Liver (tissue), 9 donors: Measurements from ENCODE around the gene BAZ2B. TPM values are rescaled to one million over a fixed set of nuclear protein-coding genes. Genes with fewer than 3 reads are reported as not detected.

Source experiments
- DNase-seq: peaks from one replicate; pipeline ENCODE4 v3.0.0-alpha.2; 2017; ENCODE audit warnings: low spot score
- H3K27ac ChIP-seq, 2 donors: one replicate each; pipeline ENCODE4 v1.7.0; 2013; ENCODE audit warnings: inconsistent platforms in 2 of 2, low read length in 2 of 2, control low read depth in 1 of 2, low read depth in 1 of 2, mild to moderate bottlenecking in 1 of 2
- H3K27me3 ChIP-seq, 4 donors: one replicate each; pipeline versions ENCODE4 v1.6.1 to v1.7.0; 2013; ENCODE audit warnings: low read length in 3 of 4, inconsistent platforms in 1 of 4, mild to moderate bottlenecking in 1 of 4, moderate library complexity in 1 of 4; ENCODE audit not compliant: control insufficient read depth in 4 of 4, insufficient read depth in 4 of 4
- H3K36me3 ChIP-seq, 4 donors: one replicate each; pipeline versions ENCODE4 v1.6.1 to v1.7.0; 2013; ENCODE audit warnings: low read length in 3 of 4, mild to moderate bottlenecking in 3 of 4, low read depth in 1 of 4, moderate library complexity in 1 of 4; ENCODE audit not compliant: control insufficient read depth in 4 of 4, insufficient read depth in 3 of 4
- H3K4me1 ChIP-seq, 4 donors: one replicate each; pipeline versions ENCODE4 v1.6.1 to v1.7.0; 2013; ENCODE audit warnings: low read length in 3 of 4, mild to moderate bottlenecking in 3 of 4, moderate library complexity in 1 of 4; ENCODE audit not compliant: control insufficient read depth in 4 of 4, insufficient read depth in 4 of 4
- H3K4me3 ChIP-seq, 3 donors: one replicate each; pipeline versions ENCODE4 v1.6.1 to v1.7.0; 2013; ENCODE audit warnings: low read length in 3 of 3, control low read depth in 1 of 3, low read depth in 1 of 3, mild to moderate bottlenecking in 1 of 3
- H3K9ac ChIP-seq, 2 donors: one replicate each; pipeline ENCODE4 v1.7.0; 2013; ENCODE audit warnings: low read length in 2 of 2, mild to moderate bottlenecking in 2 of 2, moderate library complexity in 2 of 2, control low read depth in 1 of 2, low read depth in 1 of 2
- H3K9me3 ChIP-seq, 4 donors: one replicate each; pipeline versions ENCODE4 v1.6.1 to v1.7.0; 2013; ENCODE audit warnings: low read length in 3 of 4; ENCODE audit not compliant: control insufficient read depth in 4 of 4
- EGR1 ChIP-seq, 2 donors: IDR thresholded peaks; 2 replicates each; pipeline ENCODE4 v1.6.1; 2016 to 2018; ENCODE audit warnings: antibody characterized with exemption in 2 of 2, low read depth in 2 of 2
- FOXA1 ChIP-seq: IDR thresholded peaks from 2 replicates; pipeline ENCODE4 v1.6.1; 2016; ENCODE audit warnings: antibody characterized with exemption
- FOXA2 ChIP-seq: IDR thresholded peaks from 2 replicates; pipeline ENCODE4 v1.6.1; 2016; ENCODE audit warnings: antibody characterized with exemption
- GABPA ChIP-seq, 2 donors: IDR thresholded peaks in 1 of 2; conservative IDR thresholded peaks in 1 of 2; 2 replicates each; pipeline ENCODE4 v1.6.1; 2016; ENCODE audit warnings: antibody characterized with exemption in 2 of 2, mild to moderate bottlenecking in 1 of 2, moderate library complexity in 1 of 2
- HNF4A ChIP-seq, 2 donors: conservative IDR thresholded peaks; 2 replicates each; pipeline ENCODE4 v1.6.1; 2016; ENCODE audit warnings: antibody characterized with exemption in 2 of 2, mild to moderate bottlenecking in 2 of 2
- HNF4G ChIP-seq: IDR thresholded peaks from 2 replicates; pipeline ENCODE4 v1.6.1; 2016; ENCODE audit warnings: antibody characterized with exemption
- NR2F2 ChIP-seq: IDR thresholded peaks from 2 replicates; pipeline ENCODE4 v1.6.1; 2016; ENCODE audit warnings: antibody characterized with exemption
- RAD21 ChIP-seq, 2 donors: IDR thresholded peaks; 2 replicates each; pipeline ENCODE4 v1.6.1; 2016; ENCODE audit warnings: antibody characterized with exemption in 2 of 2, mild to moderate bottlenecking in 2 of 2
- RXRA ChIP-seq, 2 donors: IDR thresholded peaks; 2 replicates each; pipeline ENCODE4 v1.6.1; 2017 to 2018; ENCODE audit warnings: antibody characterized with exemption in 2 of 2, mild to moderate bottlenecking in 1 of 2
- SP1 ChIP-seq: IDR thresholded peaks from 2 replicates; pipeline ENCODE4 v1.6.1; 2018; ENCODE audit warnings: antibody characterized with exemption, mild to moderate bottlenecking
- TAF1 ChIP-seq: conservative IDR thresholded peaks from 2 replicates; pipeline ENCODE4 v1.6.1; 2016; ENCODE audit warnings: antibody characterized with exemption, mild to moderate bottlenecking
- WGBS: extraction: QIAGEN DNeasy Blood & Tissue Kit; methylation state at CpG from one replicate; pipeline ENCODE4 v1.1.7; 2013; 5-methylcytosine and 5-hydroxymethylcytosine counted together
- polyA plus RNA-seq, 2 donors: library from polyadenylated mRNA; stranded (reverse) in 1 of 2; unstranded in 1 of 2; fragments of 200-250 nt in 1 of 2; fragments of >200 nt in 1 of 2; fragmentation: Nextera tagmentation in 1 of 2; extraction: Ambion mirVana in 1 of 2; gene quantifications; one replicate each; pipeline versions ENCODE4 v1.2.1 to v1.2.3, GENCODE V29; 2013 to 2015
- total RNA-seq, 2 donors: library from RNA; depleted of rRNA; stranded (reverse); fragments of >200 nt; gene quantifications; one replicate each; pipeline ENCODE4 v1.2.3, GENCODE V29; 2014
- TF ChIP-seq, protein P1 (sequence below): IDR thresholded peaks from 2 replicates; pipeline ENCODE4 v1.6.1; 2016; ENCODE audit warnings: antibody characterized with exemption
- TF ChIP-seq, protein P2 (sequence below): fragments of 150-350 bp; IDR thresholded peaks from 2 replicates; pipeline ENCODE4 v1.5.1; 2017; ENCODE audit warnings: improper control_type of control experiment, low read depth, low read length; ENCODE audit not compliant: missing input control
- TF ChIP-seq, protein P3 (sequence below): IDR thresholded peaks from 2 replicates; pipeline ENCODE4 v1.6.1; 2016; ENCODE audit warnings: antibody characterized with exemption
- donor health status: healthy.
- donor health status: healthy.
- donor health status: healthy.
- donor health status: healthy.
- donor health status: healthy.

Gene BAZ2B
- total and polyA plus RNA-seq, 4 donors = 6.7 to 61.0 (median 24.9) TPM

DNA sequence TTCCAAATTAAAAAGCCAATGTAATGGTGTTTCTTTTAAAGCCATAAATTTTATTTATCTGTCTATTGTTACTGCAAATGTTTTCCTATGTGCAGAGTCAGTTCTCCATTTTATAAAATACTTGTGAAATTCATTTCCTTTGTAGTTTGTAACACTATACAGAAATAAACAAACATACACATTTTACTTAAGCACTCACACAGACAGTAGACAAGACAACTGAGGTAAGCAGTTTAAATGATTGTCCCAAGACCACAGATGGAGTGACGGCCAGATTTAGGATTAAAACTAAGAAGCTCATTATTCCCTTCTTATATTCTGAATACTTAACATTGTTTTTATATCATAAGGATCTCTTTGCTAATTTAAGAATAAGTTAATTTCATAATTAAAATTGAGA lies 100.9 kb downstream of the BAZ2B start:
- Histone ChIP-seq H3K9me3 (no peaks in the 10 kb centered on the region), H3K4me1 (peaks cover 2 to 17% (median 7%) of the 10 kb centered on the region in 4 donors), H3K36me3 (no peaks in the 10 kb centered on the region), H3K27ac (no peak overlapping the region), H3K9ac (peak overlapping the region in 1 of 2 donors; percentile 100), H3K27me3 (no peaks in the 10 kb centered on the region), H3K4me3 (peak overlapping the region; percentile 33 to 86 (median 49))
- WGBS = 42% methylated on average over 1 of the region's 1 CpG
- TF ChIP-seq GABPA (IDR thresholded peaks at IDR 0.05 in 1 of 2, conservative IDR thresholded peaks at IDR 0.05 in 1 of 2) (no peak), FOXA2 (no peak), RXRA (IDR thresholded peaks at IDR 0.05) (no peak), EGR1 (IDR thresholded peaks at IDR 0.05; ENCODE audit: low read depth in 2 of 2) (no peak), FOXA1 (no peak), TAF1 (no peak), RAD21 (IDR thresholded peaks at IDR 0.05) (no peak), NR2F2 (no peak)
- TF ChIP-seq, protein P1, sequence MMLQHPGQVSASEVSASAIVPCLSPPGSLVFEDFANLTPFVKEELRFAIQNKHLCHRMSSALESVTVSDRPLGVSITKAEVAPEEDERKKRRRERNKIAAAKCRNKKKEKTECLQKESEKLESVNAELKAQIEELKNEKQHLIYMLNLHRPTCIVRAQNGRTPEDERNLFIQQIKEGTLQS = no peak
- no peak for DNase-seq

DNA sequence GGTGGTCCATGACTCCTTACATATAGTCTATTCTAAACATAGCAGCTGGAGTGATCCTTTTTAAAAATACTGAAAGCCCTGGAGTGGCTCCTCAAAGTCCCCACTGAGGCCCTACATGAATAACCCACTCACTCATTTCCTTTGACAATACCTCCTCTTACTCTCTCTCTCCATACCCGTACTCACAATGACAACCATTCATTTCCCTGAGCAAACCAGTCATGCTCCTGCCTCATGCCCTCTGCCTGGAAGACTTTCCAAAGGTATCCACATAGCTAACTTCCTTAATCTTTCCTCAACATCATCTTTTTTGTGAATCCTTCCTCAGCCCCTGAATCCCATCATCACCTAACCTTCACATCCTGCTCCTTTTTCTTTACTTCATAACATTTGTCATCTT lies 102.6 kb downstream of the BAZ2B start:
- no peak overlapping the region for H3K4me3 ChIP-seq
- no peaks in the 10 kb centered on the region for H3K9me3 ChIP-seq
- H3K9ac ChIP-seq = no peak overlapping the region
- H3K36me3 ChIP-seq = no peaks in the 10 kb centered on the region
- DNase-seq = no peak
- TF ChIP-seq, protein P2, sequence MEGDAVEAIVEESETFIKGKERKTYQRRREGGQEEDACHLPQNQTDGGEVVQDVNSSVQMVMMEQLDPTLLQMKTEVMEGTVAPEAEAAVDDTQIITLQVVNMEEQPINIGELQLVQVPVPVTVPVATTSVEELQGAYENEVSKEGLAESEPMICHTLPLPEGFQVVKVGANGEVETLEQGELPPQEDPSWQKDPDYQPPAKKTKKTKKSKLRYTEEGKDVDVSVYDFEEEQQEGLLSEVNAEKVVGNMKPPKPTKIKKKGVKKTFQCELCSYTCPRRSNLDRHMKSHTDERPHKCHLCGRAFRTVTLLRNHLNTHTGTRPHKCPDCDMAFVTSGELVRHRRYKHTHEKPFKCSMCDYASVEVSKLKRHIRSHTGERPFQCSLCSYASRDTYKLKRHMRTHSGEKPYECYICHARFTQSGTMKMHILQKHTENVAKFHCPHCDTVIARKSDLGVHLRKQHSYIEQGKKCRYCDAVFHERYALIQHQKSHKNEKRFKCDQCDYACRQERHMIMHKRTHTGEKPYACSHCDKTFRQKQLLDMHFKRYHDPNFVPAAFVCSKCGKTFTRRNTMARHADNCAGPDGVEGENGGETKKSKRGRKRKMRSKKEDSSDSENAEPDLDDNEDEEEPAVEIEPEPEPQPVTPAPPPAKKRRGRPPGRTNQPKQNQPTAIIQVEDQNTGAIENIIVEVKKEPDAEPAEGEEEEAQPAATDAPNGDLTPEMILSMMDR = no peak
- TF ChIP-seq FOXA2 (no peak), HNF4A (conservative IDR thresholded peaks at IDR 0.05) (no peak), NR2F2 (no peak), RXRA (IDR thresholded peaks at IDR 0.05) (no peak), EGR1 (IDR thresholded peaks at IDR 0.05; ENCODE audit: low read depth in 2 of 2) (no peak), TAF1 (no peak)
- TF ChIP-seq, protein P3, sequence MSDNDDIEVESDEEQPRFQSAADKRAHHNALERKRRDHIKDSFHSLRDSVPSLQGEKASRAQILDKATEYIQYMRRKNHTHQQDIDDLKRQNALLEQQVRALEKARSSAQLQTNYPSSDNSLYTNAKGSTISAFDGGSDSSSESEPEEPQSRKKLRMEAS = no peak
- WGBS = 100% methylated on average over 1 of the region's 1 CpG
- H3K27me3 ChIP-seq = no peaks in the 10 kb centered on the region
- no peak overlapping the region for H3K27ac ChIP-seq
- H3K4me1 ChIP-seq = peaks cover 2 to 17% (median 7%) of the 10 kb centered on the region in 4 donors

DNA sequence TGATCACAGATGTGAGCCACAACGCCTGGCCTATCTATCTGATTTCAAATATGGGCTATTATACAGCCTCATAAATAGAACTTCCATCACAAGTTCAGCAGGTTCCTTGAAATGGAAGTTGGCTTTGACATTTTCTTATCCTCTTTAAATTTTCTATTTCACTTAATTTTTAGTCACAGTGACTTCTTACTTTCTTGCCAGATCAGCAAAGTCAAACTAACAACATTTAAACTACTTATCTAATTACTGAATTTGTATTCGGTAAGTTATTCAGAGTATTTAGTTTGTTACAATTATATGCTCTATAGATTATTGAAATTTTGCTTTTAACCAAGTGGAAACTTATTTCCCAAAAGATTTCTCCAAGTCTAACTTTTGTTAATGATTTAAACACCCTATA lies 108.2 kb downstream of the BAZ2B start:
- Histone ChIP-seq H3K9me3 (no peaks in the 10 kb centered on the region), H3K4me3 (no peak overlapping the region), H3K27ac (no peak overlapping the region), H3K9ac (no peak overlapping the region), H3K36me3 (no peaks in the 10 kb centered on the region), H3K27me3 (no peaks in the 10 kb centered on the region), H3K4me1 (peaks cover 0 to 7% (median 2%) of the 10 kb centered on the region in 4 donors)
- no peak for DNase-seq
- 95% methylated on average over 2 of the region's 2 CpGs for WGBS
- no peak for TF ChIP-seq HNF4G
- TF ChIP-seq SP1 = no peak
- TF ChIP-seq FOXA1 = no peak
- TF ChIP-seq, protein P3 = no peak
